NCI-H524 (cell line): Measurements from ENCODE around the gene NETO2.
"Not testable (repeated sequence)": the region's sequence is repeated elsewhere in the genome, so short reads cannot be mapped to it uniquely, and the experiment has no call there.

ENCODE experiments used
- DNase-seq, 2 experiments: peaks; one replicate each; lab custom pipeline; 2025; lab: John Stamatoyannopoulos, UW

Gene NETO2, protein sequence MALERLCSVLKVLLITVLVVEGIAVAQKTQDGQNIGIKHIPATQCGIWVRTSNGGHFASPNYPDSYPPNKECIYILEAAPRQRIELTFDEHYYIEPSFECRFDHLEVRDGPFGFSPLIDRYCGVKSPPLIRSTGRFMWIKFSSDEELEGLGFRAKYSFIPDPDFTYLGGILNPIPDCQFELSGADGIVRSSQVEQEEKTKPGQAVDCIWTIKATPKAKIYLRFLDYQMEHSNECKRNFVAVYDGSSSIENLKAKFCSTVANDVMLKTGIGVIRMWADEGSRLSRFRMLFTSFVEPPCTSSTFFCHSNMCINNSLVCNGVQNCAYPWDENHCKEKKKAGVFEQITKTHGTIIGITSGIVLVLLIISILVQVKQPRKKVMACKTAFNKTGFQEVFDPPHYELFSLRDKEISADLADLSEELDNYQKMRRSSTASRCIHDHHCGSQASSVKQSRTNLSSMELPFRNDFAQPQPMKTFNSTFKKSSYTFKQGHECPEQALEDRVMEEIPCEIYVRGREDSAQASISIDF

GRCh38 chr16:47143677-47144558 lies at the start of gene NETO2:
Gene NETO2, minus strand, starts transcription at chr16:47143945. Its CDS starts 333 bp downstream, at chr16:47143612.
- DNase-seq, result peak; percentile 41 to 71

DNA sequence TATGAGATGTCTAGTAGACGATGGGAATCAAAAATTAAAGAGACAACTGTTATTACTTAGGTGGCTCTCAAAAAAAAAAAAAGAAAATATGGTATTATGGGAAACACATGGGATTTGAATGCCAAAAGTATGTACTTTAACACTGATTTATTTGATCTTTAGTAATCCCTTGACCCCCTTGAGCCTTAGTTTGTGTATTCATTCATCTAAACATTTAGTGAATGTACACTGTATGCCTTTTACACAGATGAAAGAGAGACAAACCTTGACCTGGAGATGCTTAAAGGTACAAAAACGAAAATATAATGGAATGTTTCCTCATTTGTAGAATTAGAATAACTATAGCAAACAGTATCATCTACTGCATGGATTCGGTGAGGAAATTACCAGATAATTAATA lies 38.6 kb upstream of the NETO2 start:
- DNase-seq, result no peak

DNA sequence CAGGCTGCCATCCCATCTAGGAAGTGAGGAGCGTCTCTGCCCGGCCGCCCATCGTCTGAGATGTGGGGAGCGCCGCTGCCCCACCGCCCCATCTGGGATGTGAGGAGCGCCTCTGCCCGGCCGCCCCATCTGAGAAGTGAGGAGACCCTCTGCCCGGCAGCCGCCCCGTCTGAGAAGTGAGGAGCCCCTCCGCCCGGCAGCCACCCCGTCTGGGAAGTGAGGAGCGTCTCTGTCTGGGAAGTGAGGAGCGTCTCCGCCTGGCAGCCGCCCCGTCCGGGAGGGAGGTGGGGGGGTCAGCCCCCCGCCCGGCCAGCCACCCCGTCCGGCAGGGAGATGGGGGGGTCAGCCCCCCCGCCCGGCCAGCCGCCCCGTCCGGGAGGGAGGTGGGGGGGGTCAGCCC lies 37.3 kb upstream of the NETO2 start:
- not testable (repeated sequence) for DNase-seq

- DNase-seq, result no peak
Measured at GRCh38 chr16:47180073-47180472, 36.3 kb upstream of the NETO2 start.

GRCh38 chr16:47175152-47175551 lies 31.4 kb upstream of the NETO2 start:
- no peak for DNase-seq

DNA sequence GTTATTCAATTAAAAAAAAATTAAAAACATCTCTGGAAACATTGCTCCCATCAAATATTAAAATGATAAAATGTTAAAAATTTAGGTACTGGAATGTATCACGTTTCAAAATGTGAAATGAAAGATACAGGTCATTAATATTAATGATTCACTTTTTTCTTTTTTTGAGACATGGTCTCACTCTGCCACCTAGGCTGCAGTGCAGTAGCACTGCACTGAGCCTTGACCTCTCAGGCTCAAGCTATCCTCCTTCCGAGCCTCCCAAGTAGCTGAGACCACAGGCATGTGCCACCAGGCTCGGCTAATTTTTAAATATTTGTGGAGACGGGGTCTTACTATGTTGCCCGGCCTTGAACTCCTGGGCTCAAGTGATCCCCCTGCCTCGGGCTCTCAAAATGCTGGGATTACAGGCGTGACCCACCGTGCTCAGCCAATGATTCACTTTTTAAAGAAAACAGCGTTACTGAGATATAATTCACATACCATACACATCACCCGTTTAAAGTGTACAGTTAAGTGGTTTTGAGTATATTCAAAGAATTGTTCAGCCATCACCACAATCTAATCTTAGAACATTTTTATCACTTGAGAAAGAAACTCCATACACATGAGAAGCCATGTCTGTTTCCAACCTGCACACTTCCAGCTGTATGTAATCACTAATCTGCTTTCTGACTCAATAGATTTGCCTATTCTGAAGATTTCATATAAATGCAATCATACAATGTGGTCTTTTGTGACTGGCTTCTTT lies 19.1 kb upstream of the NETO2 start:
- no peak for DNase-seq

- no peak for DNase-seq
Measured at GRCh38 chr16:47161464-47161863, 17.7 kb upstream of the NETO2 start.

DNA sequence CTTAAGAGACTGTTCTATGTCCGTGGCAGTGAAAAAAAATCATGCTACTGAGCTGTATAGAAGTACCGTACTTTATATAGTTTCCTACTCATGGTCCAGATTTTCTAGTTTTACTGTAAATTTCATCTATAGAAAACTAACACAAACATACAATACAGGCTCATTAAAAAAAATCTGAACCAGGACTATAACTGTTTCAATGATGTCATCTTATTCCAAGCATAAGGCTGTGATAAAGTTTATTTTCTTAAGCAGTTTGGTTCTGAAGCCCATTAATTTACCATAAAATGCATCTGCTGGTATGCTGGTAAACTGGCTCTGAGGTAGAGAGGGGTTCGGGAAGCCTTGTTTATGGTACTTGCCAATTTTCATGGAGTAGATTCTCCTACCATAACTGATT lies 16.7 kb upstream of the NETO2 start:
- DNase-seq, result no peak

- DNase-seq, result no peak
Measured at GRCh38 chr16:47158992-47159391, 15.2 kb upstream of the NETO2 start.

- DNase-seq, result no peak
Measured at GRCh38 chr16:47156680-47157215, 13.0 kb upstream of the NETO2 start.

DNA sequence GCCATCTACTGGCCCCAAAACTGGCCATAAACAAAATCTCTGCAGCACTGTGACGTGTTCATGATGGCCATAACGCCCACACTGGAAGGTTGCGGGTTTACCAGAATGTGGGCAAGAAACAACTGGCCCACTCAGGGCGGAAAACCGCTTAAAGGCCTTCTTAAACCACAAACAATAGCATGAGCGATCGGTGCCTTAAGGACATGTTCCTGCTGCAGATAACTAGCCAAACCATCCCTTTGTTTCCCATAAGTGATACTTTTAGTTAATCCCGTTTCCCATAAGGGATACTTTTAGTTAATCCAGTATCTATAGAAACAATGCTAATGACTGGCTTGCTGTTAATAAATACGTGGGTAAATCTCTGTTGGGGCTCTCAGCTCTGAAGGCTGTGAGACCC lies 8.8 kb upstream of the NETO2 start:
- not testable (repeated sequence) for DNase-seq

- no peak for DNase-seq
Measured at GRCh38 chr16:47150067-47150466, 6.3 kb upstream of the NETO2 start.

GRCh38 chr16:47144559-47144877 lies 773 bp upstream of the NETO2 start:
- no peak for DNase-seq

DNA sequence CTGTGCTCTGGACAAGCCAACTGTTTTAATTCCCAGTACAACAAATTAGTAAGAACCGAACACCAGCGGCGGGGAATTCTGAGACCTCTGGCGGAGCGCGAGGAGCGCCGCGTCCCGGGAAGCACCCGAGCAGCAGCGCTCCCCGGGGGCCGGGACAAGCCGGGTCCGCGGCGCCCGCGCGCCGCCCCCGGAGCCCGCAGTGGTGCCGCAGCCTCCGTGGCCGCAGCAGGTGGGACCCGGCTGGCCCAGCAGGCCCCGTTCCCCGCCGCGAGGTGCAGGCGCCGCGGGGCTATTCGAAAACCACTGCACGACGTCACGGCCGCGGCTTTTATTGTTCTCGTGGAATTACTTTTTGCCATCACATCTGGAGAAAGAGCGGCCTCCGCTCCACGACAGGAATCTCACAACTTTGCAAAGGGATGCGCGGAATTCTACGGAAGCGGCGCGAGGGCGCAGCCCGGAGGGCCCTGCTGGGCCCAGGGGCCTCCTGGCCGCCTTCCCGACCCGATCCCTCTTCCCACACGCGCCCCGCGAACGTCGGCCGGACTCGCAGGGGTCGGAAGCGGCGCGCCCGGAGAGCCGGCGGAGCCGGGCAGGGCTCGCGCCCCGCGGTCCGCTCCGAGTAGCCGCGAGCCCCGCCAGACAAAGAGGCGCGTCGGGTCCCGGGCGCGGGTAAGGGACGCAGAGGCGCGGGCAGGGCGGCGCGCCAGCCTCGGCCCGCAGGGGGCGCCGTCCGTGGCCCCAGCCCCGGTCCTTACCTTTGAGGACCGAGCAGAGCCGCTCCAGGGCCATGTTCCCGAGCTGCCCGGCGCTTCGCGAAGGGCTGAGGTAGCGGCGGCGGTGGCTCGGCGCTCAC lies 696 bp downstream of the NETO2 start:
- peak; percentile 61 to 85 for DNase-seq

DNA sequence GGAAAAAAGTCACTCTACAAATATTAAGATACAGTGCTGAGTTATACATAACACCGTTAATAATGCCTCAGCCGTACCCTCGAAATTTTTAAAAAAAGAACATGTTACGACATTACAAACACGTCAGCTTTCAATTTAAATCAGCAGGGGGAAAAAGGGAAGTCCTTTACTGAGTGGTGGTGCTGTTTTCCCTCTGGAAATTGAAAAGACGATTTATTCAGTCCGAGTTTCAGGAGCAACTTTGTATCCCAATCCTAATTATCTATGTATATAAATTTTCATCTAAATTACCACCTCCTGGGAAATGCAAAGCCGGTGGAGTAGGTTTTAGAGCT lies 1.3 kb downstream of the NETO2 start:
- peak; percentile 8 to 42 for DNase-seq

- DNase-seq, result peak; percentile 91 to 97
Measured at GRCh38 chr16:47141773-47142485, 1.8 kb downstream of the NETO2 start.

GRCh38 chr16:47140686-47141085 lies 3.1 kb downstream of the NETO2 start:
- no peak for DNase-seq

DNA sequence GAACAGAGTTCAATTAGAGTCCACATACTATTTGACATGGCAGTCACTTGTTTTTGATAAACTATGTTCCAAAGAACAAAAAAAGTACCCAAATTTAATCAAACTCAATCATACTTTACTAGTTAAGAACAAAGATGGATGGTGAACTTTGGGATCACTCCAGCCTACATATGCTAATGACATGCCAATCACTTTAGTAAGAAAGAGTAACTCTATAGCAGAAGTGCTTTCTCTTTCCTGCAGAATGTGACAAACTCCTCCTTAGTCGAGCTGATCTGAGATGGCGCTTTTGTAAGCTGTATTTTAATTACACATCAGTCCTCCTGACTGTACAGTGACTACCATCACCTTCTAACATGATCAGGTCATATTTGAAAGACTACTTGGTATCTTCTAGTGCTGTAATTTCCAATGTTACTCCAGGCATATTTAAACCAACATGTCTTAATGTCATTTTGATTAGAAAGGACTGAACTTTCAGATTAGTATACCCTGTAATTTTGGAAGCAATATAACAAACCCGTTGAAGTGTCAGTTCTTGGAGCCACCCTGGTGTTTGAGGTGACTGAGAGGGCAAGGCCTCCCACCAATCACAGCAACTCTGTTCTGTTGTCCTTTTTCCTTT lies 4.1 kb downstream of the NETO2 start:
- no peak for DNase-seq

DNA sequence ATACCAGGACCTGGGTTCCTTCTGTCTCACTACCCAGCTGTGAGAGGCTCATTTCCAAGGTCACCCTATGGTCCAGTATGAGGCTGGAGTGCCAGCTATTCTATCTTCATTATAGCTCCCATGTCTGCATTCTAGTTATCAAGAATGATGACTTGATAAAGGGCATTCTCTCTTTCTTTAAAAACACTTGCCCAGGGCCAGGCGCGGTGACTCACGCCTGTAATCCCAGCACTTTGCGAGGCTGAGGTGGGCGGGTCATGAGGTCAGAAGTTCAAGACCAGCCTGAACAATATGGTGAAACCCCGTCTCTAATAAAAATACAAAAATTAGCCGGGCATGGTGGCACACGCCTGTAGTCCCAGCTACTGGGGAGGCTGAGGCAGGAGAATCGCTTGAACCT lies 5.8 kb downstream of the NETO2 start:
- DNase-seq, result not testable (repeated sequence)
